Stimulated activated CD8-positive, alpha-beta memory T cell treated with anti-CD3 and anti-CD28 coated beads, Interleukin-2, amount 100 ng/mL, for 1 hour (primary cell): Measurements from ENCODE around the gene MTUS2.
"Not testable (repeated sequence)": the region's sequence is repeated elsewhere in the genome, so short reads cannot be mapped to it uniquely, and the experiment has no call there.

ENCODE experiments used
- DNase-seq, 2 donors: peaks; one replicate each; pipeline ENCODE4 v3.0.0-alpha.2; 2020; ENCODE audit warnings: low read depth in 2 of 2

MTUS2 gene

DNA sequence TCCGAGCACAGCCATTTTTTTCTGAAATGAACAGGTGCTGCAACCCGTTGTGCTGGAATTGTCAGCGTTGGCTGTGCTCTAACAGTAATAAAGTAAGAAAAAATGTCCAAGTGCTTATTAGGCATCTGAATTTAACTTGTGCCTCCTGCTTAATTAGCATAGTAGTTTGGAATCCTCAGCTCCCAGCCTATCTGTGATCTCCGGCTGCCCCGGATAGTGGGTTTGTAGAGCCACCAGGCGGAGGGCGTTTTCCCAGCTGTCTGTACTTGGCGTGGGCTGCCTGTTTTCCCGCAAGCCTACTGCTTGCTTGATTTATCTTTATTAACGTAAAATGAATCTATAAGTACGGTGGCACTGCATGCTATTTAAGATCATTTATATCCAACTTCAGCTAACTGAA, 137.9 kb downstream of the MTUS2 start:
- DNase-seq: no peak

GRCh38 chr13:28958441-28958840, 138.3 kb downstream of the MTUS2 start:
- no peak for DNase-seq

GRCh38 chr13:28964052-28964451, 143.9 kb downstream of the MTUS2 start:
- DNase-seq: no peak

DNA sequence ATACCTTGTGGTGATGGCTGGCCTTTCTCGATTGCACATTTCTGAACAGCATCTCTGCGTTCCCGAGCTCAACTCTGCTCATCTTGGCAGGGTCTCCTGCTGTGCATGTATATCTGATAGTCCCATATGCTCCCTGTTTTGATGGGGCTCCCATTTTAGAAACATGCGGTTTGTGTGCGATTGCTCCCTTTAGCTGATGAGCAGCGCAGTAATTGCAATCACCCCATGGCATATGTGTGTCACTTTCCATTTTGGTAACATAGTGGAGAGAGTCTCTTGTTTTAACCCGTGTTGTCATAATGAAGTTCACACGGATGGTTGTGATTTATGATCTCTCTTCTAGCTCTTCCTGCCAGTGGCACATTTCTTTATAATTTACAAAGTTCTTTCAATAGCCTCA, 144.7 kb downstream of the MTUS2 start:
- DNase-seq: no peak

GRCh38 chr13:28967029-28967915, 147.1 kb downstream of the MTUS2 start:
- no peak for DNase-seq

DNA sequence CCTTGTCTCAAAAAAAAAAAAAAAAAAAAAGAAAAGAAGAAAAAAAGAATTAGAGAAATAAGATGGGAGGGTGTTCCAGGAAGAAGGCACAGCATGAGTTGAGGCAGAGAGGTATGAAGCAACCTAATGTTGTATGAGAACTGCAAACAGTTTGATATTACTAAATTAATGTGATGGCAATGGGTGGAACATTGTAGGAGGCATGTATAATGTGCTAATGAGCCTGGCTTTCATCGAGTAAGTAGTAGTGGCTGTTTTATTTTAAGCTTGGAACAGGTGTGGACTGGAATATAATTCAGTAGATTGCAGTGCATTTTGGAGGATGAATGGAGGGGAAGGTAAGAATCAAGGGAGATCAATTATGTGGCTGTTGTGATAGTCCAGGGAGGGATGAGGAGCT, 156.1 kb downstream of the MTUS2 start:
- DNase-seq: no peak

- no peak for DNase-seq
Observed at GRCh38 chr13:28976636-28977035, 156.5 kb downstream of the MTUS2 start.

- no peak for DNase-seq
Observed at GRCh38 chr13:28978574-28978973, 158.4 kb downstream of the MTUS2 start.

GRCh38 chr13:28981530-28981929, 161.4 kb downstream of the MTUS2 start:
- DNase-seq: no peak

GRCh38 chr13:28983641-28984040, 163.5 kb downstream of the MTUS2 start:
- DNase-seq: no peak

DNA sequence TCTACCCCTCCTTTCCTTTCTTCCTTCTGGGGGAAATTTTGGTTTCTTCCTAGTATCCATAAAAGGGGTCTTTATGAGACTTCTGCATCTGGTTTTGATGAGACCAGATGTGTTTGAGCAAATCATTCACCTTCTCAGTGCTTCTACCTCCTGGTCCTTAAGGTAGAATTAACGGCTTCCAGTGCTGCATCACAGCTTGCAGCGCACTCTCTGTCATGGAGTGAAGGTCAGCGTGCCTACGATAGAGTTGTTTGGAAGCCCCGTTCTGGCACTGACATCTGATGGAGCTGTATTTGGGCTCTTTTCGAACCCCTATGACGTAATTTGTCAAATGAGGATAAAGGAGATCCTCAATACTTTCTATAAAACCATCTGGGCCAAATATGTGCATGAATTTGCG, 164.2 kb downstream of the MTUS2 start:
- DNase-seq: no peak

DNA sequence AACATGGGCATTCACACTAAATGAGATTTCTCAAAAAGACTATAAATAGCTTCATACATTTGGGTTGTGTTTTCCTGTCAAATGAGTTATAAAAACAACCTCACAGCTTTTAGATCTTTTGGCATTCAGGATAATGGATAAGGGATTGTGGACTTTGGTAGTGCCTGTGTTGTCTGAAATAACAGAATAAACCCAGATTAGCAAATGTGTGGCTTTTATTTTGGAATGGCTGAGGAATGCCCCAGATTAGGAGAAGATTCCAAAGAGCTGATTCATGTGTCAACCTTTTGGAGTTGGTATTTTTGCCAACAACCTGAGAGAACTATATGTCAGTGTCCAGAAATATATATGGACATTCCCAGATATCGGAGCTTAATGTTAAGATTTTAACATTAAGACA, 164.7 kb downstream of the MTUS2 start:
- DNase-seq: no peak

DNA sequence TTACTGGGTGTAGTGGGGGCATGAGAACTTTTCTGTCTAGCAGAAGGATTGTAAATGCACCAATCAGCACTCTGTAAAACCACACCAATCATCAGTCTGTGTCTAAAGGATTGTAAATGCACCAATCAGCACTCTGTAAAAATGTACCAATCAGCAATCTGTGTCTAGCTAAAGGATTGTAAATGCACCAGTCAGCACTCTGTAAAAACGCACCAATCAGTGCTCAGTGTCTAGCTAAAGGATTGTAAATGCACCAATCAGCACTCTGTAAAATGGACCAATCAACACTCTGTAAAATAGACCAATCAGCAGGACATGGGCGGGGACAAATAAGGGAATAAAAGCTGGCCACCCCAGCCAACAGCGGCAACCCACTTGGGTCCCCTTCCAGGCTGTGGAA, 170.2 kb downstream of the MTUS2 start:
- DNase-seq: not testable (repeated sequence)

GRCh38 chr13:28991764-28992163, 171.6 kb downstream of the MTUS2 start:
- no peak for DNase-seq

- no peak for DNase-seq
Observed at GRCh38 chr13:29000826-29001225, 180.7 kb downstream of the MTUS2 start.

- DNase-seq: no peak
Observed at GRCh38 chr13:29005035-29005762, 185.1 kb downstream of the MTUS2 start.

DNA sequence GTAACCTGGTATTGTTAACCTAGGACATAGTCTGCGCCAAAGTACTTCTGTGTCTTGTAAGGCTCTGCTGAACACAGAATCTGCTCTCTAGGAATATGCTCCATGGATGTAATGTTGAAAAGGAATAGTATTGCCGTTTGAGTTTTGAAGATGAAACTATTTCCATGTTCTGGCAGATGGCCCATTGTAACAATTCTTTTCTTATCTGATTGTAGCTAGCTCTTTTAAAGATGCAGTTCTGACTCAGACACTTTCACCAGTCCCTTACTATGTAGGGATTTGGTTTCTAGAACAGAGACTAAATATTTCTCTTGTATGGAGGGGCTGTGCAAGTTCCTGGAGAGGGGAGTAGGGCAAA, 185.6 kb downstream of the MTUS2 start:
- no peak for DNase-seq

GRCh38 chr13:29006359-29006850, 186.3 kb downstream of the MTUS2 start:
- DNase-seq: no peak

GRCh38 chr13:29008296-29008695, 188.2 kb downstream of the MTUS2 start:
- no peak for DNase-seq

GRCh38 chr13:29020314-29020713, 200.2 kb downstream of the MTUS2 start:
- no peak for DNase-seq

DNA sequence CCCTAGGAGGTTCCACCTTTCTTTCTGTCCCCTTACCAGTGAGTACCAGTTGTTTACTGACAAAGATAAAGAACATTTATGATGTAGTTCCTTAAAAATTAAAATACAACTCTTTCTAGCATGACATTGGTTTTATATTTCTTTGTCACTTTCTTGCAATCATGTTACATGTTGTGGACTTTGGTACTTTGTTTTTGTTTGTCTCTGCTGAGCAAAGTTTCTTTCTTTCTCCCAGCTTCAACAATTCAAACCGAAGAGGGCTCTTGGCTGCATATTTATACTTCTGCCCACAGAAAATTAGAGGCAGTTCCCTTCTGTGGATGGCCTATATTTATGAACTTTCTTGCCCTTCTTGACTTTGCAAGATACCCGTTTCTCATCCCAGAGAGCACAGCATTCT, 201.2 kb downstream of the MTUS2 start:
- DNase-seq: no peak

- DNase-seq: no peak
Observed at GRCh38 chr13:29021717-29022116, 201.6 kb downstream of the MTUS2 start.

GRCh38 chr13:29022410-29022809, 202.3 kb downstream of the MTUS2 start:
- no peak for DNase-seq
